MM.1S (cell line): Measurements from ENCODE around the gene LCN12.

Source experiments
- EZH2 ChIP-seq: fragments of 300-600 bp; sonication (generic); optimal IDR thresholded peaks from 2 replicates; pipeline ENCODE3; 2017; ENCODE audit warnings: low read depth, mild to moderate bottlenecking, antibody characterized with exemption, low read length, mixed read lengths
- EZH2phosphoT487 ChIP-seq: fragments of 300-600 bp; sonication (generic); IDR thresholded peaks from 2 replicates; pipeline ENCODE4 v1.6.1; 2018; ENCODE audit warnings: antibody characterized with exemption, low read length
- TF ChIP-seq, protein P1 (sequence below): fragments of 300-600 bp; sonication (generic); IDR thresholded peaks from 2 replicates; pipeline ENCODE4 v1.5.1; 2016; ENCODE audit warnings: antibody characterized with exemption, low read length, mixed read lengths

- no peak for TF ChIP-seq EZH2
- TF ChIP-seq, protein P1, sequence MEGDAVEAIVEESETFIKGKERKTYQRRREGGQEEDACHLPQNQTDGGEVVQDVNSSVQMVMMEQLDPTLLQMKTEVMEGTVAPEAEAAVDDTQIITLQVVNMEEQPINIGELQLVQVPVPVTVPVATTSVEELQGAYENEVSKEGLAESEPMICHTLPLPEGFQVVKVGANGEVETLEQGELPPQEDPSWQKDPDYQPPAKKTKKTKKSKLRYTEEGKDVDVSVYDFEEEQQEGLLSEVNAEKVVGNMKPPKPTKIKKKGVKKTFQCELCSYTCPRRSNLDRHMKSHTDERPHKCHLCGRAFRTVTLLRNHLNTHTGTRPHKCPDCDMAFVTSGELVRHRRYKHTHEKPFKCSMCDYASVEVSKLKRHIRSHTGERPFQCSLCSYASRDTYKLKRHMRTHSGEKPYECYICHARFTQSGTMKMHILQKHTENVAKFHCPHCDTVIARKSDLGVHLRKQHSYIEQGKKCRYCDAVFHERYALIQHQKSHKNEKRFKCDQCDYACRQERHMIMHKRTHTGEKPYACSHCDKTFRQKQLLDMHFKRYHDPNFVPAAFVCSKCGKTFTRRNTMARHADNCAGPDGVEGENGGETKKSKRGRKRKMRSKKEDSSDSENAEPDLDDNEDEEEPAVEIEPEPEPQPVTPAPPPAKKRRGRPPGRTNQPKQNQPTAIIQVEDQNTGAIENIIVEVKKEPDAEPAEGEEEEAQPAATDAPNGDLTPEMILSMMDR: no peak
- no peak for TF ChIP-seq EZH2phosphoT487
Observed at GRCh38 chr9:136997371-136997770, 45.3 kb downstream of the LCN12 start.
